ENCODE results near the gene DLGAP4.

DLGAP4 gene

DNA sequence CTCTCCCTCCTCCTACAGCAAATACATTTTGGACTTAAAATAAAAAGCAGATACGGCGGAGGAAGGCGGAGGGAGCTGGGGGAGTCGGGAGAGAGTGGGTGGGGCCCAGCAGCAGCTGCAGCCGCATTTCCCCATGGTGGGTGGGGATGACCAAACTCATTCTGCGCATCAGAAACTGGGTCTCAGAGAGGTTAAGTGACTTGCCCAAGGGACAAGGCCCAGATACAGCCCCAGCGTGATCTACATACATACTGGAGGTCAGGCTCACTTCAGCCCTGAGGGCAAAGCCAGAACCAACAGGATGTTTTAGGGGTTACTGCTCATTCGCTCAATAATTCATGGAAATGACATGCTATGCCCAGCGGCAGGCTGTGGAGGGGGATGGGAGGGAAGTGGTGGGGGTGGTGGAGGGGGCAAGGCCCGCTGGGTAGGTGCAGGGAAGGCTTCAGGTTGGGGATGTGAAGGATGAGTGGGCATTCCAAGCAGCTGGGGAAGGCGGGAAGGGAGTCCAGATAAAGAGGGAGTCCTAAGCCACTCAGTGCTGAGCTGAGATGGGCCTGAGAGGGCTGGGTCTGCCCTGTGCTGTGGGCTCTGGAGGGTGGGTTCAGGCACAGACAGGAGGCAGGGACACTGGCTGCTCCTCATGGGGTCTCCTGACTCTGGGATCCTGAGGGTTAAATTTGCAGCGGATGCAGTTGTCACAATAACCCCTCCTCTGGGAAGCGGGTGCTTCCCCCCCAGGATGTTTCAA lies 31.0 kb downstream of the DLGAP4 start:
- H3K4me3 ChIP-seq (ENCODE audit: low read depth, low read length), result no peak overlapping the region
- TF ChIP-seq CTCF (IDR thresholded peaks at IDR 0.05; ENCODE audit: low read depth, low read length), result no peak

- H3K4me3 ChIP-seq (ENCODE audit: low read depth, low read length), result no peak overlapping the region
- no peak for TF ChIP-seq CTCF (IDR thresholded peaks at IDR 0.05; ENCODE audit: low read depth, low read length)
Measured at GRCh38 chr20:36337886-36338285, 31.7 kb downstream of the DLGAP4 start.

GRCh38 chr20:36339646-36340592 lies 33.8 kb downstream of the DLGAP4 start:
- no peak overlapping the region for H3K4me3 ChIP-seq (ENCODE audit: low read depth, low read length)
- TF ChIP-seq CTCF (IDR thresholded peaks at IDR 0.05; ENCODE audit: low read depth, low read length), result no peak

GRCh38 chr20:36340593-36340990 lies 34.5 kb downstream of the DLGAP4 start:
- TF ChIP-seq CTCF (IDR thresholded peaks at IDR 0.05; ENCODE audit: low read depth, low read length), result no peak
- no peak overlapping the region for H3K4me3 ChIP-seq (ENCODE audit: low read depth, low read length)

- H3K4me3 ChIP-seq (ENCODE audit: low read depth, low read length), result no peak overlapping the region
- no peak for TF ChIP-seq CTCF (IDR thresholded peaks at IDR 0.05; ENCODE audit: low read depth, low read length)
Measured at GRCh38 chr20:36341331-36342020, 35.3 kb downstream of the DLGAP4 start.

- TF ChIP-seq CTCF (IDR thresholded peaks at IDR 0.05; ENCODE audit: low read depth, low read length), result no peak
- H3K4me3 ChIP-seq (ENCODE audit: low read depth, low read length), result no peak overlapping the region
Measured at GRCh38 chr20:36342331-36343120, 36.4 kb downstream of the DLGAP4 start.

All from WI38 (cell line).